Measurements from ENCODE around the gene THRA. TPM values are rescaled to one million over a fixed set of nuclear protein-coding genes. Genes with fewer than 3 reads are reported as not detected.
A peak's percentile ranks its signal among the peaks of the same experiment; 100 is the strongest.

THRA gene
- total and polyA plus RNA-seq, 2 of the 8 experiments (the other 6 are each of a cell fraction or from before 2014, with no cell fraction given), result 6.4 to 10.2 TPM

- TF ChIP-seq KDM4A (IDR thresholded peaks at IDR 0.05; ENCODE audit: low read depth, low read length, severe bottlenecking) (peak; percentile 60), ZNF274 (IDR thresholded peaks at IDR 0.05; ENCODE audit: borderline replicate concordance, extremely low read depth, low read length) (no peak), EP300 (IDR thresholded peaks at IDR 0.05; ENCODE audit: borderline replicate concordance in 1 of 2, low read depth in 2 of 2, low read length in 2 of 2) (no peak), GTF2F1 (IDR thresholded peaks at IDR 0.05; ENCODE audit: borderline replicate concordance, low read depth, low read length) (no peak), SAP30 (IDR thresholded peaks at IDR 0.05; ENCODE audit: insufficient read depth, insufficient replicate concordance, low read length) (no peak), SRF (IDR thresholded peaks at IDR 0.05; ENCODE audit: low read depth, low read length) (no peak), SP4 (IDR thresholded peaks at IDR 0.05; ENCODE audit: low read length) (no peak), FOSL1 (IDR thresholded peaks at IDR 0.05; ENCODE audit: insufficient read depth, low read depth, low read length) (no peak), SIRT6 (IDR thresholded peaks at IDR 0.05; ENCODE audit: low read length) (no peak), YY1 (IDR thresholded peaks at IDR 0.05; ENCODE audit: low read depth, low read length) (no peak), CTCF (IDR thresholded peaks at IDR 0.05; ENCODE audit: control extremely low read depth in 1 of 3, insufficient read depth in 1 of 3, low read depth in 1 of 3, low read length in 3 of 3) (no peak), E2F6 (IDR thresholded peaks at IDR 0.05) (no peak), KDM5A (IDR thresholded peaks at IDR 0.05; ENCODE audit: low read length) (no peak), RFX5 (IDR thresholded peaks at IDR 0.05; ENCODE audit: borderline replicate concordance, low read depth, low read length) (no peak), RNF2 (IDR thresholded peaks at IDR 0.05; ENCODE audit: borderline replicate concordance, low read depth, low read length, missing control alignments, poor library complexity, severe bottlenecking) (peak; percentile 58)
Measured at GRCh38 chr17:40099619-40100418, 37.1 kb downstream of the THRA start (continued).

Measured in H1 (cell line).